Colon (tissue), 2 donors: ENCODE measurements around the gene ANKRD18B.
"Not testable (repeated sequence)": the region's sequence is repeated elsewhere in the genome, so short reads cannot be mapped to it uniquely, and the experiment has no call there.

Experiments
- FAIRE-seq: peaks from 2 replicates; lab custom pipeline; 2012; peaks lifted over from hg19 to GRCh38; lab: Jason Lieb, UNC
- donor health status: control.
- donor health status: control.

ANKRD18B gene

GRCh38 chr9:33523397-33524305 lies at the start of gene ANKRD18B:
ANKRD18B (plus strand) TSS chr9:33524251; CDS start chr9:33524490, 239 bp downstream.
- FAIRE-seq = not testable (repeated sequence)

DNA sequence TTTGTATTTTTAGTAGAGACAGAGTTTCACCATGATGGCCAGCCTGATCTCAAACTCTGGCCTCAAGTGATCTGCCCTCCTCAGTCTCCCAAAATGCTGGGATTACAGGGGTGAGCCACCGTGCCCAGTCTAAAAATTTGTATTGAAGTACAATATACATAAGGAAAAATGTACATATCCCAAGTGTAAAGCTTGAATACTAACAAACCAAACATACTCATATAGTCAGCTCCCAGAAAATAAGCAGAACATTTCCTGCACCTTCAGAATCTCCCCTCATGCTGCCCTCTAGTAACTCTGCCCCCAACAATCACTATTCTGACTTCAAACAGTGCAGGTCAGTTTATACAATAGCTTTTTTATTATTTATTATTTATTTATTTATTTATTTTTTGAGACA lies 48.7 kb upstream of the ANKRD18B start:
- FAIRE-seq = no peak

DNA sequence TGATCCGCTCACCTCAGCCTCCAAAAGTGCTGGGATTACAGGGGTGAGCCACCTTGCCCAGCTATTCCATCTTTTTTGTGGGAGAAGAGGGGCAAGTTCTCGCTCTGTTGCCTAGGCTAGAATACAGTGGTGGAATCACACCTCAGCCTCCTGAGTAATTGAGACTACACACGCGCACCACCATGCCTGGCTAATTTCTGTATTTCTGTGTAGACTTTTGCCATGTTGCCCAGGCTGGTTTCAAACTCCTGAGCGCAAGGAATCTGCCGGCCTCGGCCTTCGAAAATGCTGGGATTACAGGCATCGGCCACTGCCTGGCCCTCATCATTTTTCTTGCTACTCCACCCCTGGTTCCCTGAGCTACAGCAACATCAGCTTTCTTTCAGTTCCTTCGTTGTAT lies 47.5 kb upstream of the ANKRD18B start:
- no peak for FAIRE-seq

DNA sequence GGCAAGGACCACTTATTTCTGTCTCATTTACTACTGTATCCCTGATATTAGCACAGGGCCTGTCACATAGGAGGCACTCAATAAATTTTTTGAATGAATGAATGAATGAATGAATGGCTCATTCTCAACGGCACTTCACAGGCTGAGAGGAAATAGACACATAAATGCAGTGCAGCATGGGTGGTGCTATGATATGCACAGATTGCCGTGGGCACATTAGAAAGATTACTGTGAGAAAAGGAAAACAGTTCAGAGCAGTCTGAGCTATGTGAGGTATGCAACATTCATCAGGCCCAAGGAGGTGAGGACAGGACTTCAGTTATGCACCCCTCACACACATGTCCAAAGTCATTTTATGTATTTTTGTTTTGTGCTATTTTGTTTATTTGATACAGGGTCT lies 43.9 kb upstream of the ANKRD18B start:
- no peak for FAIRE-seq

DNA sequence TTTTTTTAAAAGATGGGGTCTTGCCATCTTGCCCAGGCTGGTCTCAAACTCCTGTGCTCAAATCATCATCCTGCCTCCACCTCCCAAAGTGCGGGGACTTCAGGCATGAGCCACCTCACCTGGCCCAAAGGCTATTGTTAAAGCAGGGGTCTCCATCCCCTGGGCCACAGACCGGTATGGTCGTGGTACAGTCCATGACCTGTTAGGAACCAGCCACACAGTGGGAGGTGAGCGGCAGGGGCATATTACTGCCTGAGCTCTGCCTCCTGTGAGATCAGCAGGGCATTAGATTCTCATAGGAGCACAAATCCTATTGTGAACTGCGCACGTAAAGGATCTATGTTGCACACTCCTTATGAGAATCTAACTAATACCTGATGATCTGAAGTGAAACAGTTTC lies 43.1 kb upstream of the ANKRD18B start:
- no peak for FAIRE-seq

DNA sequence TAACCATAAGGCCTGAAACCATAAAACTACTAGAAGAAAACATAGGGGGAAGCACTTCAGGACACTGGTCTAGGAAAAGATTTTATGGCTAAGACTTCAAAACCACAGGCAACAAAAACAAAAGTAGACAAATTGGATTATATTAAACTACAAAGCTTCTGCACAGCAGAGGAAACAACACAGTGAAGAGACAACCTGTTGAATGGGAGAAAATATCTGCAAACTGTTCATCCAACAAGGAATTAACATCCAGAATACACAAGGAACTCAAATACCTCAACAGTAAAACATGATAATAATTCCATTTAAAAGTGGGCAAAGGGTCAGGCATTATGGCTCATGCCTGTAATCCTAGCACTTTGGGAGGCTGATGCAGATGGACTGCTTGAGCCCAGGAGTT lies 38.7 kb upstream of the ANKRD18B start:
- FAIRE-seq = not testable (repeated sequence)

DNA sequence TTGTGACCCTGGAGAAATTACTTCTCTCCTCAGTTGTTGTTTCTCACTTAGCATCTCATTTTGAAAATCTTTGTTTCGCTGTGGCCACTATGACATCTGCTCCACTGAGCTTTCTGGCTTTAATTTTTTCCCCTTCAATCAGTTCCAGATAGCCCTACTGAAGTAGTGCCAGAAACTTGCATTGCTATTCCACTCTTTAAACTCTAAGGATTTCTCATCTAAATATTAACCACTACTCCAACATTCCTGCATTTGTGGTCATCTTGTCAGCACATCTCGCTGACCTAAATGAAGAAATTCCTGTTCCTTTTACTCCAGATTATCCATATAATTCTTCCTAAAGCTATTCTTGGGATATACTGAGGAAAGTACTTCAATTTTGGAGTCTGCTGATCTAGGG lies 35.0 kb upstream of the ANKRD18B start:
- no peak for FAIRE-seq

DNA sequence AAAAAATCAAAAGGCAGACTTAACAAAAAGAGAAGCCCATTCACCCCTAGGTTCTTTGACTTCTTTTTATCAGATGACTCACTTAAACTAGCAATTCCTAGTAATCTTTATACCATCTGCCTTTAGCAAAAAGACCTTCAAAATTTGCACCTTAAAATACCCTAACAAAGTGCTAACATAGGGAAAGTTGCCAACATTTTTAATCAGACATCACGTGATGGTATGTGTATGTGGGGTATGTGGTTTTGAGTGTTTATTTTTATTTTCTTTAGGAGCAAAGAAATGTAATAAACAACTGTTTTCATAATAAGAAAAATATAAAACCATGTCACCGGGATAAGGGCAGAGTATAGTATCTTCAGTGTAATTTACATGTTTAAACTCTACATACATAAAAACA lies 30.2 kb upstream of the ANKRD18B start:
- not testable (repeated sequence) for FAIRE-seq

GRCh38 chr9:33498387-33498786 lies 25.7 kb upstream of the ANKRD18B start:
- FAIRE-seq = peak; percentile 96

- no peak for FAIRE-seq
Observed at GRCh38 chr9:33506626-33507370, 17.3 kb upstream of the ANKRD18B start.

DNA sequence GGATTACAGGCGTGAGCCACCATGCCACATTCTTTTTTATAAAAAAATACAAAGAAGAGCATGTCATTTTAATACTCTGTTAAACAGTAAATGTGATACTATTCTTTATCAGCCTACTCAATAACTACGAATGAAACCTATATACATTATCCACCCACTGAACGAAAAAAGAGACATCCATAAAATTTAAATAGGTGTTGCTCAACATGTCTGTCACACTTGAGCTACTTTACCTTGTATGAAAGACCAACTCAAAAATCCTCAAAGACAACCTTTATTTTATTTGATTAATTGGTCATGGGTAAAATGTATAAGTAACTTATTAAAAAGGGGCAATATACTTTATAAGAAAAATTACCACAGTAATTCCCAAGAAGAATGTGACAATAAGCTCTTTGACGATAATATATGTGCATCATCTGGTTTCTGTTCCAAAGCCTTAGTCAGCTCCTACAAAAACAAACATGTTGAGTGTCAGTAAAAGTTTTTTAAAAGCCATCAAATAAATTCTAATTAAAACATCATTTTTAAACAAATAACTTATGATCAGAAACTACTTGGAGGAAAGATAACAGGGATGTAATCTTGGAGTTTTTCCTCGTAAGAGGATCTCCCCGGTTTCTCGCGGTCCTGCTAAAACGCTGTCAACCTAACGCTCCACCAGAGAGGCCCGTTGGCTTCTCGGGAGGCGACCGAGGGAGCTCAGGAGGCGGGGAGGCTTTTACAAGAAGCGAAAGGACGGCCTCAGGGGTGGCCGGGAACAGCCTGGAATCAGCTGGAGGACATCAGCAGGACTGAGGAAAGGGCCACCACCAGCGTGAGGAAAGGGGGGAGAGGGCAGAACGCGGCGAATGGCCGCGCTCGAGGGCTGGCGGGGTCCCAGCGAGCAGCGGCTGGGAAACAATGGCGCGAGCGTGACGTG lies 13.5 kb upstream of the ANKRD18B start:
- peak; percentile 66 for FAIRE-seq

DNA sequence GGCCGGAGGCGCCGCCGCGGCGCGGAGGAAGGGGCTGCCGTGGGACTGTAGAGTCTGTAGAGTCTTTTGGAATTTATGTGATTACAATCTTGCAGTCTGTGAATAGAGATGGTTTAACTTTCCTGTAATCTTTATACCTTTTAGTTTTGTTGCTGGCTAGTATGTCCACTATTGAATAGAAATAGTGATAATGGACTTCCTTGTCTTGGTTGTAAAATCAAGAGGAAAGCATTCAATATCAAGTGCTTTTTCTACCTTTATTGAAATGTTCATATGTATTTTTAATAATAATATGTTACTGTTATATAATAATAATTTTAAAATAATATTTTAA lies 12.9 kb upstream of the ANKRD18B start:
- FAIRE-seq = peak; percentile 41

GRCh38 chr9:33512535-33512934 lies 11.5 kb upstream of the ANKRD18B start:
- not testable (repeated sequence) for FAIRE-seq

DNA sequence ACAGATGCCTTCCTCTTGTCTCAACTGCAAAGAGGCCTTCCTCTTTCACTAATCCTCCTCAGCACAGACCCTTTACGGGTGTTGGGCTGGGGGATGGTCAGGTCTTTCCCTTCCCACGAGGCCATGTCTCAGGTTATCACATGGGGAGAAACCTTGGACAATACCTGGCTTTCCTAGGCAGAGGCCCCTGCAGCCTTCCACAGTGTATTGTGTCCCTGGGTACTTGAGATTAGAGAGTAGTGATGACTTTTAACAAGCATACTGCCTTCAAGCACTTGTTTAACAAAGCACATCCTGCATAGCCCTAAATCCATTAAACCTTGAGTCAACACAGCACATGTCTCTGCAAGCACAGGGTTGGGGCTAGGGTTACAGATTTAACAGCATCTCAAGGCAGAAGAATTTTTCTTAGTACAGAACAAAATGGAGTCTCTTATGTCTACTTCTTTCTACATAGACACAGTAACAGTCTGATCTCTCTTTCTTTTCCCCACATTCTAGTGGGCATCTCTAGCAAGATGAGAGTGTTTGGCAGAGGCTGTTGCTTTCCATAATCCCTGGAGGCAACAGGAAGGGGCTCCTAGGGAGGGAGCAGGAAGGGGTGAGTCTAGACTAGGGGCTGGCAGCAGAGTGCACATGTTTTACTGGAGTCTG lies 8.6 kb upstream of the ANKRD18B start:
- FAIRE-seq = not testable (repeated sequence)

DNA sequence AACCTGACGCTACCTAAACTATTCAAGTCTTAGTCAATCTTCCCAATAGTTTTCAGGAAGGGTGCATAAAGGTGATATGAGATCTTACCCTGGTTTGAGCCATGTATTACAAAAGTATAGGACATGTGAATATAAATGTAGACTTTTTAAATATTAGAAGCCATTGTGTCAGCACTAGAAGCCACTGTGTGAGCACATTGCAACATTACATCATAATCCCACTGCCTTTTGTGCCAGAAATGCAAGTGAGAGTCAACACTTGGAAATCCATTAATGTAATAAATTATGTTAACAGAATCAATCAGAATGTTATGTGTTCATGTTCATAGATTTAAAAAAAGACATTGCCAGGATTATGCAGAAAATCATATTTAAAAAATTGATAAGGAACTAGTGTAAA lies 7.7 kb upstream of the ANKRD18B start:
- FAIRE-seq = not testable (repeated sequence)

DNA sequence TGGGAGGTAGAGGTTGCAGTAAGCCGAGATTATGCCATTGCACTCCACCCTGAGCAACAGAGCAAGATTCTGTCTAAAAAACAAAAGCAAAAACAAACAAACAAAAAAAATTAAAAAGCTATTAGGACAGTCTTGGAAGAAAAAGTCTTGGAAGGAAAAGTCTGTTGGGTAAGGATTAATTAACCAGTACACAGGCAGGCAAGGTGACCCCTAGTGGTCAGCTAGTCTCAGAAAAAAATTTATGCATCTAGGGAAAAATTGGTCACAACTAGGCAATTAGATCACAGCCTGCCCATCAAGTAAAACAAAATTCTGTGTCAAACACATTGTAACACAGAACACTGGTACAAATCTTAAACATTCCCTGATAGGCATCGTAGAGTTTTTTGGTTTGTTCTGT lies 6.7 kb upstream of the ANKRD18B start:
- FAIRE-seq = no peak

- FAIRE-seq = not testable (repeated sequence)
Observed at GRCh38 chr9:33517934-33518577, 6.0 kb upstream of the ANKRD18B start.

DNA sequence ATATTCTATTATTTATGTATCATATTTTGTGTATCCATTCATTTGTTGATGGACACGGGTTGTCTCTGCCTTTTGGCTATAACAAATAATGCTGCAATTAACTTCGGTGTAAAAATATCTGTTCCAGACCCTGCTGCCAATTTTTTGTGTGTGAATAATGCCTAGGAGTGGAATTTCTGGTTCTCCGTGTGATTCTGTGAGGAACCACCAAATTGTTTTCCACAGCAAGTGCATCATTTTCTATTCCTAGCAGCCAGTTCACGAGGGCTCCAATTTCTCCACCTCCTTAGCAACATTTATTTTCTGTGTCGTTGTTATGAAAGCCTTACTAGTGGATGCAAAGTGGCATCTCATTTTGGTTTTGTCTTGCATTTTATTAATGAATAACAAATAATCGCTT lies 2.2 kb upstream of the ANKRD18B start:
- not testable (repeated sequence) for FAIRE-seq

- no peak for FAIRE-seq
Observed at GRCh38 chr9:33524306-33524947, 376 bp downstream of the ANKRD18B start.

DNA sequence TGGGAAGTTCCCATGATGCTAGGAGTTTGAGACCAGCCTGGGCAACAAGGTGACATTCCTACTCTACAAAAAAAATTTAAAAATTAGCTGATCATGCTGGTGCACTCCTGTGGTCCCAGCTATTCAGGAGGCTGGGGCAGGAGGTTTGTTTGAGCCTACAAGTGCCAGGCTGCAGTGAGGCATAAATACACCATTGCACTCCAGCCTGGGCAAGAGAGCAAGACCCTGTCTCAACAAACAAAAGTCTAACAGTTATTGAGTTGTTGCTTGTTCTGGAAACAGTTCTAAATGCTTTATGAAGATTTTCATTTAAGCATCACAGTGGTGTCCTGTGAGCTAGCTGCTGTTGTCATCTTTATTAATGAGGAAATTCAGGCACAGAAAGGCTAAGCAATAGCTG lies 4.0 kb downstream of the ANKRD18B start:
- FAIRE-seq = not testable (repeated sequence)

DNA sequence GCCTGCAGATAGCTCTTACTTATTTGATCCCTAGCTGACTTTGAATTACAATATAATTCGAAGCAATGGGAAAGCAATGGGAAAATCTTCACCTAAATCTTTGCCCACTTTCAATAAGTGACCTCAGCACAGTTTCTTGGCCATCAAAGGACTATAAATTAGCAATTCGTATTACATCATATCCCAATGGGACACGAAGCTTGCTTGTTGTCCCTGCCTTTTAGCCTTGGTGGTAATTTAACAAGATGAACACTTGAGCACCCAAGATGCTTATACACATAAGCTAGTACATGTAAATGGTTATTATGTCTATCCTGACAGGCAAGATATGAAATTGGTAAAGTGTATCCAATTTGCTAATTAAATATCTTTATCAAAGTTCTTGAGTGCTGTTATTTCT lies 9.9 kb downstream of the ANKRD18B start:
- not testable (repeated sequence) for FAIRE-seq
